GM12874 (cell line): ENCODE results near the gene TBL1XR1.

Experiments used
- TF ChIP-seq, protein P1 (sequence below): IDR thresholded peaks from 2 replicates; pipeline ENCODE4 v1.5.1; 2011; ENCODE audit warnings: low read depth, mild to moderate bottlenecking, control low read depth, low read length, moderate library complexity; ENCODE audit not compliant: insufficient read depth

Gene TBL1XR1

DNA sequence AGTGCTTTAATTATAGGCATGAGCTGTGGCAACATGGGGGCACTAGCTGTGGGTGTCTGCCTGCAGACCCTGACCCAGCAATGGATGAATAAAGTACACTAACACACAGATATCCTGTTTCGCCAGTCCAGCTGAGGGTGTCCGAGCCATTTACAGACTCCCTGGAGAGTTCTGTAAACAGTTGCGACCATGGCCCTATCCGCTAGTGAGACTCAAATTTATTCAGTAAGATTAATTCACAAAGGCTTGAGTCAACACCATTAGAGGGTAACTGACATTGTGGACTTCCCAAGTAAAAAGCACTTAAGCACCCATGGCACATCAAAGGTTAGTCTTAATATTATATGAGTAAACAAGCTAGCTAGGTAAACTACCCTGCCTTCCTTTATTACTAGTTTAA is 161.6 kb downstream of the TBL1XR1 start:
- TF ChIP-seq, protein P1, sequence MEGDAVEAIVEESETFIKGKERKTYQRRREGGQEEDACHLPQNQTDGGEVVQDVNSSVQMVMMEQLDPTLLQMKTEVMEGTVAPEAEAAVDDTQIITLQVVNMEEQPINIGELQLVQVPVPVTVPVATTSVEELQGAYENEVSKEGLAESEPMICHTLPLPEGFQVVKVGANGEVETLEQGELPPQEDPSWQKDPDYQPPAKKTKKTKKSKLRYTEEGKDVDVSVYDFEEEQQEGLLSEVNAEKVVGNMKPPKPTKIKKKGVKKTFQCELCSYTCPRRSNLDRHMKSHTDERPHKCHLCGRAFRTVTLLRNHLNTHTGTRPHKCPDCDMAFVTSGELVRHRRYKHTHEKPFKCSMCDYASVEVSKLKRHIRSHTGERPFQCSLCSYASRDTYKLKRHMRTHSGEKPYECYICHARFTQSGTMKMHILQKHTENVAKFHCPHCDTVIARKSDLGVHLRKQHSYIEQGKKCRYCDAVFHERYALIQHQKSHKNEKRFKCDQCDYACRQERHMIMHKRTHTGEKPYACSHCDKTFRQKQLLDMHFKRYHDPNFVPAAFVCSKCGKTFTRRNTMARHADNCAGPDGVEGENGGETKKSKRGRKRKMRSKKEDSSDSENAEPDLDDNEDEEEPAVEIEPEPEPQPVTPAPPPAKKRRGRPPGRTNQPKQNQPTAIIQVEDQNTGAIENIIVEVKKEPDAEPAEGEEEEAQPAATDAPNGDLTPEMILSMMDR = no peak

DNA sequence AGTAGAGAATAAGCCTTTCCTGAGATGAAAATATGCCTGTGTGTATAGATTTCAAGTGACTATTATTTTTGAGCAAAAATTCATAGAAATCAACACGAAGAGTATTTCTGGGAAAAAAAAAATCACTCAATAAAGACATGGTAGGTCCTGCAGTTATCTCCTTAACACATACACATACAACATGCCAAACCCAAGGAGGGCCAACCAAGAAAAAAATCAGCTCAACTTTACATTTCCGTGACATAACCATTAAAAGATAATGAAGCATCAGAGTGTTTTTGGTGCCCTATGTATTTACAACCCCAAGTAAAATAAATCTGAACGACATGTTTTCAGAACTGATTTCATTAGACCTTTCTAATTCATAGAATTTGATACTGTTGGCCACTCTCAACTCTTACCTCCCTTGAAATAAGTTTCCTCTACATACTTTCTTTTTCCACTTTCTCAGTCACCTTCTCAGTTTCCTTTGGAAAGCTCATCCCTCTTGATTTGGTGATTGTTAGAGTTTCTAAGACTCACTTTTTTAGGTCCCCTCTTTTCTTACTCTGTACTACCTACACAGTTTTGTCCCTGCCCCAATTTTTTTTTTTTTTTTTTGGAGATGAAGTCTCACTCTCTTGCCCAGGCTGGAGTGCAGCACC is 162.3 kb downstream of the TBL1XR1 start:
- TF ChIP-seq, protein P1 = no peak

DNA sequence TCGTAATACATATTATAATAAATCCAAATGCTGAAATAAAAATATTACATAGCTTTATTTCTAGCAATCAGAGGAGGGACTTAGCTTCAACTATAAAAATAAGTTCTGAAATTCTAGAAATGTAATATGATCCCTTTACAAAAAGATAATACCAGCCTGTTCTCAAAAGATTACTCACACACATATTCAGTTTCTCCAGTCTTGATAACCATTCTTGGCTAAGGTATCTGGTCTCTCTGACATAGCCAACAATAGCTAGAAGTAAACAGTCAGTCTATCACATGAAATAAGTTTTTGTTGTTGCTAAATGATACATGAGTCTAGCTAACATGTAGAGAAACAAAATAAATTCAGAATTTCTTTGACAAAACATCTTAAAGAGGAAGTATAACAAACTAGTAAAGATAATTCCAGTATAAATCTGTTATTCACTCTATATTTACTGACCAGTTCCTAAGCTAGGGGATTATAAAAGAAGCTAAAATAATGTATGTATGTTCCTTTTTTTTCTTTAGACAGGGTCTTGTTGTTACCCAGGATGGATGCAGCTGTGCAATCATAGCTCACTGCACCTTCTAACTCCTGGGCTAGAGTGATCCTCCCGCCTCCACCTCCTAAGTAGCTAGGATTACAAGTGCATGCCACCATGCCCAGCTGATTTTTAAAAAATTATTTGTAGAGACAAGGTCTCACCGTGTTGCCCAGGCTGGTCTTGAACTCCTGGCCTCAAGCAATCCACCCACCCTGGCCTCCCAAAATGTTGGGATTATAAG is 170.6 kb downstream of the TBL1XR1 start:
- TF ChIP-seq, protein P1 = no peak

DNA sequence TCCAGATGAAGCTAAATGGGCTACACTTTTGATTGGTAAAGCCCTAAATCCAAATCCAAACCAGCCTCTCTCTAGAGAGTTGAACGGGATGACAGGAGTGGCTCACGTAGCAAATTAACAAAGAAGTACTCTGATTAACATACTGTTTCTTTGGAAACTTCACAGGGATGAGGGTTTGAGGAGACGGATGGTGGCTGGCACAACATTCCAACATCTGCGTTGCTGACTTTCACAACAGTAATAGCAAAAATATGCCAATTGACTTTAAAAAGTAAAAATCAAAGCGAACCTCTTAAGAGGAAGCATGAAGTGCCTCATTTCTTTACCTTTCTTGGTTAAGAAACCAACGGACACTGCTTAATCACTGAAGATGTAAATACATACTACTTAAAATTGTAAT is 181.4 kb downstream of the TBL1XR1 start:
- TF ChIP-seq, protein P1 = no peak

DNA sequence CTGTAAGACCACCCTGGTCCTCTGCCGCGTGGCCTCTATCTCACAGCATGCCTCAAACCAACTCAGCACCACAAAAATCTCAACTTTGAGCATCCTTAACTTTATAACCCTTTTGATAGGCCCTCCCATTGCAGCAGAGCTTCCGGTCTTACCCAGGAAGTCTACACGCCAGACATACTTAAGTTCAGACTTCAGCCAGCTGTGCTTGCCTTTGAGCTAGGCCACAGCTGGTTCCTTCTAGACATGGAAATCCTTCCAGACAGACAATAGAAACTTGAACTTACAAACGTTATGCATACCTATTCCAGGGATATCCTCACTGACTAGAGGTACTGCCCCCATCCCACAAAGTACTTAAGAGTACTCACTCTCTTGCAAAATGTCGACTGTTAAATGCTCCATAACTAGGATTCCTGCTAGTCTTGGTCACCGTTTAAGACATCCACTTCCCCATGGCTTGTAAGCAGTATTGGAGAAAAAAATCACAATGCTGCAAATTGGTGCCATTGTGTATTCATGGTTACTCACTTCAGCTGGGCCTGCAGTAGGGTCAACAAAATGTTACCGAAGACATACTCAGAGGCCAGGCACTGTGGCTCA is 183.5 kb downstream of the TBL1XR1 start:
- TF ChIP-seq, protein P1 = no peak

DNA sequence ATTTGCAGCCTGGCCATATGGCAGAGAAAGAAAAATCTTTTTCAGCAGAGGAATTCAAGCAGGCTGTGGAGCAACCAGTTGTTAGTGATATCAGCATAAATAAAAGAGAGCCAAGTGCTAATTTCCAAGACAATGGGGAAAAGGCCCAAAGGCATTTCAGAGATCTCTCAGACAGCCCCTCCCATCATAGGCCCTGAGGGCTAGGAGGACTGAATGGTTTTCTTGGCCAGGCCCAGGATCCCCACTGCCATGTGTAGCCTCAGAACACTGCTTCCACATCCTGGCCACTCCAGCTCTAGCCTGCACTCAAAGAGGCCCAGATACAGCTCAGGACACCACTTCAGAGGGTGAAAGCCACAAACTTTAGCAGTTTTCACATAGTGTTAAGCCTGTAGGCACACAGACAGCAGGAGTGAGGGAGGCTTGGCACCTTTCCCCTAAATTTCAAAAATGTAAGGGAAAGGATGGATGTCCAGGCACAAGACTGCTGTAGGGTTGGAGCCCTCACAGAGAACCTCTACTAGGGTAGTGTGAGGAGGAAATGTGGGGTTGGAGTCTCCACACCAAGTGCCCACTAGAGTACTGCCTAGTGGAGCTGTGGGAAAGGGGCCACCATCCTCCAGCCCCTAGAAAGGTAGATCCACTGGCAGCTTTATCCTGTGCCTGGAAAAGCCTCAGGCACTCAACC is 191.4 kb downstream of the TBL1XR1 start:
- TF ChIP-seq, protein P1 = no peak

DNA sequence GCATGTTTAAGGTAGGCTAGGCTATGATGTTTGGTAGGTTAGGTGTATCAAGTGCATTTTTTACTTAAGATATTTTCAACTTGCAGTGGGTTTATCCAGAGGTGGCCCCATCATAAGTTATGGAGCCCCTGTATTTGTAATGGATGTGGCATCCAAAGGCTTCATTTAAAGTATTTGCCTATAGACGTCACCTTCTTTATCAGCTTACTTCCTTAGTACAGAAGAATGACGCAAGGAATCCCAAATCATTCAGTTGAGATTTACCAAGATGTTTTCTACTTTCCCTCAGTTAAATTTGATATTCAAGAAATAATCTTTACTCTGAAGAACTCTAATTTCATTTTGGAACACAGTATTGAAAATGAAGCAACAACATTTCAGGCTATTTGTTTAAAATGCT is 201.3 kb downstream of the TBL1XR1 start:
- TF ChIP-seq, protein P1 = no peak
